Neural crest cell (in vitro differentiated cells): ENCODE results near the gene MAP4K5. TPM values are rescaled to one million over a fixed set of nuclear protein-coding genes. Genes with fewer than 3 reads are reported as not detected.

Experiments
- DNase-seq: peaks from one replicate; pipeline ENCODE4 v3.0.0; 2021; ENCODE audit warnings: low read depth, mixed read lengths, low spot score
- H3K27ac Mint-ChIP-seq: one replicate; pipeline ENCODE4 v1.8.0; 2021; ENCODE audit warnings: mild to moderate bottlenecking, mixed read lengths; ENCODE audit not compliant: unreplicated experiment
- H3K27me3 Mint-ChIP-seq: 2 replicates; pipeline ENCODE4 v1.8.0; 2021; ENCODE audit warnings: low read depth, mild to moderate bottlenecking, mixed read lengths
- H3K36me3 Mint-ChIP-seq: 2 replicates; pipeline ENCODE4 v1.8.0; 2021; ENCODE audit warnings: low read depth, mild to moderate bottlenecking, mixed read lengths
- H3K4me1 Mint-ChIP-seq: 2 replicates; pipeline ENCODE4 v1.8.0; 2021; ENCODE audit warnings: mixed read lengths
- H3K4me3 Mint-ChIP-seq: one replicate; pipeline ENCODE4 v1.8.0; 2021; ENCODE audit warnings: mild to moderate bottlenecking, mixed read lengths
- H3K9me3 Mint-ChIP-seq: 2 replicates; pipeline ENCODE4 v1.8.0; 2021; ENCODE audit warnings: mixed read lengths
- total RNA-seq: library from RNA; stranded (reverse); gene quantifications from 2 replicates; pipeline ENCODE4 v1.2.1, GENCODE V29; 2021
- TF ChIP-seq, protein P1 (sequence below): fragments of 200-600 bp; sonication (generic); conservative IDR thresholded peaks from 2 replicates; pipeline ENCODE4 v1.5.0; 2021; ENCODE audit warnings: antibody characterized with exemption, mild to moderate bottlenecking

Gene MAP4K5
- total RNA-seq, 1 donor from 2014 or later, result 67.9 TPM

- peaks cover 7% of the 10 kb centered on the region for H3K27me3 Mint-ChIP-seq
- H3K4me3 Mint-ChIP-seq, result no peak overlapping the region
These were observed 17.9 kb upstream of the MAP4K5 start for GRCh38 chr14:50550294-50550693.

GRCh38 chr14:50545618-50546017 is 13.2 kb upstream of the MAP4K5 start:
- H3K27ac Mint-ChIP-seq, result no peak overlapping the region
- DNase-seq, result no peak
- peaks cover 3% of the 10 kb centered on the region for H3K9me3 Mint-ChIP-seq
- TF ChIP-seq, protein P1, sequence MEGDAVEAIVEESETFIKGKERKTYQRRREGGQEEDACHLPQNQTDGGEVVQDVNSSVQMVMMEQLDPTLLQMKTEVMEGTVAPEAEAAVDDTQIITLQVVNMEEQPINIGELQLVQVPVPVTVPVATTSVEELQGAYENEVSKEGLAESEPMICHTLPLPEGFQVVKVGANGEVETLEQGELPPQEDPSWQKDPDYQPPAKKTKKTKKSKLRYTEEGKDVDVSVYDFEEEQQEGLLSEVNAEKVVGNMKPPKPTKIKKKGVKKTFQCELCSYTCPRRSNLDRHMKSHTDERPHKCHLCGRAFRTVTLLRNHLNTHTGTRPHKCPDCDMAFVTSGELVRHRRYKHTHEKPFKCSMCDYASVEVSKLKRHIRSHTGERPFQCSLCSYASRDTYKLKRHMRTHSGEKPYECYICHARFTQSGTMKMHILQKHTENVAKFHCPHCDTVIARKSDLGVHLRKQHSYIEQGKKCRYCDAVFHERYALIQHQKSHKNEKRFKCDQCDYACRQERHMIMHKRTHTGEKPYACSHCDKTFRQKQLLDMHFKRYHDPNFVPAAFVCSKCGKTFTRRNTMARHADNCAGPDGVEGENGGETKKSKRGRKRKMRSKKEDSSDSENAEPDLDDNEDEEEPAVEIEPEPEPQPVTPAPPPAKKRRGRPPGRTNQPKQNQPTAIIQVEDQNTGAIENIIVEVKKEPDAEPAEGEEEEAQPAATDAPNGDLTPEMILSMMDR, result no peak
- no peaks in the 10 kb centered on the region for H3K36me3 Mint-ChIP-seq
- peaks cover 4% of the 10 kb centered on the region for H3K4me1 Mint-ChIP-seq
- H3K27me3 Mint-ChIP-seq, result no peaks in the 10 kb centered on the region
- no peak overlapping the region for H3K4me3 Mint-ChIP-seq

More at GRCh38 chr14:50550294-50550693, 17.9 kb upstream of the MAP4K5 start:
- Mint-ChIP-seq H3K36me3 (no peaks in the 10 kb centered on the region), H3K9me3 (no peaks in the 10 kb centered on the region), H3K27ac (no peak overlapping the region), H3K4me1 (no peaks in the 10 kb centered on the region)
- no peak for DNase-seq
- TF ChIP-seq, protein P1, result no peak

GRCh38 chr14:50544911-50545310 is 12.5 kb upstream of the MAP4K5 start:
- DNase-seq, result no peak
- Mint-ChIP-seq H3K4me1 (peaks cover 4% of the 10 kb centered on the region), H3K27me3 (no peaks in the 10 kb centered on the region), H3K36me3 (no peaks in the 10 kb centered on the region), H3K27ac (no peak overlapping the region), H3K9me3 (peaks cover 3% of the 10 kb centered on the region), H3K4me3 (no peak overlapping the region)
- TF ChIP-seq, protein P1, result no peak

GRCh38 chr14:50542941-50543418 is 10.6 kb upstream of the MAP4K5 start:
- peaks cover 3% of the 10 kb centered on the region for H3K36me3 Mint-ChIP-seq
- no peak overlapping the region for H3K27ac Mint-ChIP-seq
- H3K4me1 Mint-ChIP-seq, result peaks cover 4% of the 10 kb centered on the region
- H3K27me3 Mint-ChIP-seq, result no peaks in the 10 kb centered on the region
- H3K9me3 Mint-ChIP-seq, result peaks cover 7% of the 10 kb centered on the region
- peak; percentile 24 for DNase-seq
- no peak overlapping the region for H3K4me3 Mint-ChIP-seq
- TF ChIP-seq, protein P1, result peak; percentile 71

DNA sequence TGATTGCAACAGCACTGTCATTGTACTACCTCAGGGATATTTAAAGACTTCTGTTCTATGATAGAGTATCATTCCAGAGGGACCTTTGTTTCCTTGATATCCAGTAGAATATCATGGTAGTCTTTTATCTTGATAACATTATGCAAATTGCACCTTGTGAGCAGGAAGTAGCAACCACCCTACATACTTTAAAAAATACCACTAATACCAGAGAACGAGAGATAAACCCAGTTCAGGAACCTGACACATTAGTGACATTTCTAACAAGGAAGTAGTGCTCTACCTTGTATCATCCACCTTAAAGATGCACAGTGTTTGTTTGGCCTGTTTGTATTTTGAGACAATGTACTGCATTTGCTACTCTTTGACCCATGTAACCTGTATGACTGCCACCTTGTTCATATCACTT is 8.8 kb upstream of the MAP4K5 start:
- H3K27me3 Mint-ChIP-seq, result no peaks in the 10 kb centered on the region
- no peak for DNase-seq
- TF ChIP-seq, protein P1, result no peak
- no peak overlapping the region for H3K27ac Mint-ChIP-seq
- no peak overlapping the region for H3K4me3 Mint-ChIP-seq
- peaks cover 6% of the 10 kb centered on the region for H3K36me3 Mint-ChIP-seq
- peaks cover 13% of the 10 kb centered on the region for H3K9me3 Mint-ChIP-seq
- peaks cover 4% of the 10 kb centered on the region for H3K4me1 Mint-ChIP-seq
